Body of pancreas (tissue), 4 donors: Measurements from ENCODE around the gene SLC23A2.

Experiments used
- CTCF ChIP-seq, 7 experiments: fragments of 450-650 bp in 4 of 7; fragments of 200-600 bp in 3 of 7; sonication (generic) in 3 of 7; IDR thresholded peaks; one replicate each; pipeline ENCODE4 v1.5.1; 2016 to 2019; ENCODE audit warnings: antibody characterized with exemption in 7 of 7
- POLR2A ChIP-seq, 3 donors: fragments of 450-650 bp; IDR thresholded peaks; one replicate each; pipeline ENCODE4 v1.6.1; 2016; ENCODE audit warnings: antibody characterized with exemption in 3 of 3, mild to moderate bottlenecking in 2 of 3

- no peak for TF ChIP-seq POLR2A (IDR thresholded peaks at IDR 0.05)
- peak; percentile 54 to 84 (median 73) for TF ChIP-seq CTCF (IDR thresholded peaks at IDR 0.05)
Observed at GRCh38 chr20:4956200-4956810, 45.0 kb downstream of the SLC23A2 start.
